ENCODE measurements around the gene WEE2. TPM values are rescaled to one million over a fixed set of nuclear protein-coding genes. Genes with fewer than 3 reads are reported as not detected.

The WEE2 gene
- total RNA-seq, 4 donors from 2014 or later, result not detected

DNA sequence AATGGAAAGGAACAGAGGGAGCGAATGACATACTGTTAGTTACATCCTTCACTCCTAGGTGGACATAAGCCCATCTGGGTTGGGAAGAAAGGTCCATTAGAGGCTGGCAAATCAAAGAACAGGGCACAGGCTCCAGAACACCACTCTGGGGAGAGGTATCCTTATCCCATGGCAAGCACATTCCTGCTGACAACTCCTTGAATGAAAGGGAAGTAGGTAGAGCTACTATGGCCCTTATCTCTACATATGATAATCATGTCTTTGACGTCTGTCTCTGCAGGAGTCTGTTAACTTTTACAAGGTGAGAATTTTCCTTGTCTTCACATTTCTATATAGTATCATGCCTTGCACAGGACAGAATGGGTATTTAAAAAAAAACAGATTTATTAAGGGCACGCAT lies 16.6 kb upstream of the WEE2 start:
- peaks cover 4% of the 10 kb centered on the region for H3K4me1 ChIP-seq
- H3K27ac ChIP-seq, result no peak overlapping the region
- no peaks in the 10 kb centered on the region for H3K9me3 ChIP-seq
- 88% methylated on average over 3 of the region's 3 CpGs for WGBS
- H3K36me3 ChIP-seq, result no peaks in the 10 kb centered on the region
- no peak for DNase-seq (ENCODE audit: low spot score in 2 of 2)
- no peak for TF ChIP-seq POLR2AphosphoS5 (IDR thresholded peaks at IDR 0.05)
- no peak for TF ChIP-seq POLR2A (IDR thresholded peaks at IDR 0.05)
- TF ChIP-seq EP300 (IDR thresholded peaks at IDR 0.05), result no peak
- no peak for TF ChIP-seq CTCF (IDR thresholded peaks at IDR 0.05)
- no peaks in the 10 kb centered on the region for H3K27me3 ChIP-seq
- H3K4me3 ChIP-seq, result no peak overlapping the region

DNA sequence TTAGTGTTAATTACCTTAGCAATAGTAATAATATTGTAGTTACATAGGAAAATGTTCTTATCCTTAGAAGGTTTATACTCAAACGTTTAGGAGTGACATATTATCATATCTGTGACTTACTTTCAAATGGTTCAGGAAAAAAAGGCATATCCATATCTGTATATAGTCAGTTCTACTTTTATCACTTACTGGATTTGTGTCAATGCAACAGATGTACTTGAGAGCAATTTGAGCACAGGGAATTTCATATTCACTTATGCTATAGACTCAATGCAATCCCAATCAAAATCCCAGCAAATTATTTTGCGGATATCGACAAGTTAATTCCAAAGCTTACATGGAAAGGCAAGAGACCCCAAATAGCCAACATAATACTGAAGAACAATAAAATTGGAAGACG lies 16.2 kb upstream of the WEE2 start:
- no peak for DNase-seq (ENCODE audit: low spot score in 2 of 2)
- H3K4me1 ChIP-seq, result peaks cover 4% of the 10 kb centered on the region
- WGBS, result 89% methylated on average over 4 of the region's 4 CpGs
- H3K36me3 ChIP-seq, result no peaks in the 10 kb centered on the region
- H3K27ac ChIP-seq, result no peak overlapping the region
- TF ChIP-seq POLR2AphosphoS5 (IDR thresholded peaks at IDR 0.05) (no peak), POLR2A (IDR thresholded peaks at IDR 0.05) (no peak), CTCF (IDR thresholded peaks at IDR 0.05) (no peak), EP300 (IDR thresholded peaks at IDR 0.05) (no peak)
- no peak overlapping the region for H3K4me3 ChIP-seq
- H3K27me3 ChIP-seq, result no peaks in the 10 kb centered on the region
- no peaks in the 10 kb centered on the region for H3K9me3 ChIP-seq

GRCh38 chr7:141693082-141693481 lies 15.1 kb upstream of the WEE2 start:
- H3K4me3 ChIP-seq, result no peak overlapping the region
- H3K4me1 ChIP-seq, result peaks cover 4% of the 10 kb centered on the region
- H3K9me3 ChIP-seq, result no peaks in the 10 kb centered on the region
- TF ChIP-seq EP300 (IDR thresholded peaks at IDR 0.05) (no peak), CTCF (IDR thresholded peaks at IDR 0.05) (no peak), POLR2A (IDR thresholded peaks at IDR 0.05) (no peak), POLR2AphosphoS5 (IDR thresholded peaks at IDR 0.05) (no peak)
- H3K27me3 ChIP-seq, result no peaks in the 10 kb centered on the region
- WGBS, result 86% methylated on average over 3 of the region's 3 CpGs
- DNase-seq (ENCODE audit: low spot score in 2 of 2), result no peak
- no peak overlapping the region for H3K27ac ChIP-seq
- no peaks in the 10 kb centered on the region for H3K36me3 ChIP-seq

GRCh38 chr7:141695803-141696289 lies 12.3 kb upstream of the WEE2 start:
- 93% methylated on average over 4 of the region's 6 CpGs for WGBS
- no peak overlapping the region for H3K27ac ChIP-seq
- H3K4me3 ChIP-seq, result no peak overlapping the region
- H3K36me3 ChIP-seq, result no peaks in the 10 kb centered on the region
- peaks cover 22% of the 10 kb centered on the region for H3K4me1 ChIP-seq
- H3K9me3 ChIP-seq, result no peaks in the 10 kb centered on the region
- TF ChIP-seq POLR2AphosphoS5 (IDR thresholded peaks at IDR 0.05), result no peak
- TF ChIP-seq POLR2A (IDR thresholded peaks at IDR 0.05), result no peak
- TF ChIP-seq EP300 (IDR thresholded peaks at IDR 0.05), result no peak
- no peak for TF ChIP-seq CTCF (IDR thresholded peaks at IDR 0.05)
- no peaks in the 10 kb centered on the region for H3K27me3 ChIP-seq
- no peak for DNase-seq (ENCODE audit: low spot score in 2 of 2)

GRCh38 chr7:141696348-141696747 lies 11.8 kb upstream of the WEE2 start:
- Histone ChIP-seq H3K9me3 (no peaks in the 10 kb centered on the region), H3K4me1 (peaks cover 27% of the 10 kb centered on the region), H3K27me3 (no peaks in the 10 kb centered on the region), H3K4me3 (no peak overlapping the region), H3K36me3 (no peaks in the 10 kb centered on the region), H3K27ac (no peak overlapping the region)
- DNase-seq (ENCODE audit: low spot score in 2 of 2), result no peak
- TF ChIP-seq EP300 (IDR thresholded peaks at IDR 0.05) (no peak), POLR2A (IDR thresholded peaks at IDR 0.05) (no peak), POLR2AphosphoS5 (IDR thresholded peaks at IDR 0.05) (no peak), CTCF (IDR thresholded peaks at IDR 0.05) (no peak)
- 58% methylated on average over 2 of the region's 2 CpGs for WGBS

All from suprapubic skin (tissue), 4 donors.